Prostate gland (tissue), 2 donors: ENCODE data around the gene OTX1. TPM values are rescaled to one million over a fixed set of nuclear protein-coding genes. Genes with fewer than 3 reads are reported as not detected.

ENCODE experiments used
- DNase-seq: peaks from one replicate; pipeline ENCODE4 v3.0.0-alpha.2; 2019; ENCODE audit warnings: low spot score
- H3K27ac ChIP-seq, 2 donors: fragments of 200-600 bp; sonication (generic); 2 replicates each; pipeline ENCODE4 v1.5.1; 2017 to 2019
- H3K27me3 ChIP-seq: fragments of 200-600 bp; sonication (generic); replicated peaks from 2 replicates; pipeline ENCODE4 v1.5.1; 2019; ENCODE audit not compliant: insufficient read depth
- H3K36me3 ChIP-seq, 2 donors: fragments of 200-600 bp; sonication (generic); 1 replicate in 1 of 2; 2 replicates in 1 of 2; pipeline versions ENCODE4 v1.5.1 to v1.8.1; 2017 to 2019
- H3K4me1 ChIP-seq: fragments of 200-600 bp; sonication (generic); replicated peaks from 2 replicates; pipeline ENCODE4 v1.5.1; 2019
- H3K4me3 ChIP-seq, 2 donors: fragments of 200-600 bp; sonication (generic); 2 replicates each; pipeline ENCODE4 v1.5.1; 2017 to 2019
- H3K9me3 ChIP-seq: fragments of 200-600 bp; sonication (generic); 2 replicates; pipeline ENCODE4 v1.5.1; 2017
- POLR2A ChIP-seq: fragments of 450-650 bp; IDR thresholded peaks from one replicate; pipeline ENCODE4 v1.6.1; 2016; ENCODE audit warnings: antibody characterized with exemption, mild to moderate bottlenecking
- POLR2AphosphoS5 ChIP-seq: sonication (generic); formaldehyde crosslinking; IDR thresholded peaks from one replicate; pipeline ENCODE4 v1.6.1; 2017; ENCODE audit warnings: antibody characterized with exemption
- WGBS: methylation state at CpG from one replicate; pipeline ENCODE4 v1.1.5; 2018; 5-methylcytosine and 5-hydroxymethylcytosine counted together
- intact Hi-C: fragments of 100-400 bp; cut with DNase I; formaldehyde crosslinking; loops from one replicate; pipeline ENCODE4 v1.14.2; 2022
- total RNA-seq, 2 donors: library from RNA; depleted of rRNA; stranded (reverse); fragments of >200 nt; gene quantifications; one replicate each; pipeline ENCODE4 v1.1.0, GENCODE V29; 2016
- TF ChIP-seq, protein P1 (sequence below), 4 experiments: fragments of 200-600 bp in 2 of 4; fragments of 450-650 bp in 2 of 4; sonication (generic) in 2 of 4; IDR thresholded peaks; 1 replicate in 3 of 4; 2 replicates in 1 of 4; pipeline ENCODE4 v1.5.1; 2016 to 2019; ENCODE audit warnings: antibody characterized with exemption in 4 of 4, mild to moderate bottlenecking in 2 of 4, moderate library complexity in 2 of 4

Gene OTX1
- total RNA-seq, 2 donors from 2014 or later: 2.0 to 2.2 TPM

DNA sequence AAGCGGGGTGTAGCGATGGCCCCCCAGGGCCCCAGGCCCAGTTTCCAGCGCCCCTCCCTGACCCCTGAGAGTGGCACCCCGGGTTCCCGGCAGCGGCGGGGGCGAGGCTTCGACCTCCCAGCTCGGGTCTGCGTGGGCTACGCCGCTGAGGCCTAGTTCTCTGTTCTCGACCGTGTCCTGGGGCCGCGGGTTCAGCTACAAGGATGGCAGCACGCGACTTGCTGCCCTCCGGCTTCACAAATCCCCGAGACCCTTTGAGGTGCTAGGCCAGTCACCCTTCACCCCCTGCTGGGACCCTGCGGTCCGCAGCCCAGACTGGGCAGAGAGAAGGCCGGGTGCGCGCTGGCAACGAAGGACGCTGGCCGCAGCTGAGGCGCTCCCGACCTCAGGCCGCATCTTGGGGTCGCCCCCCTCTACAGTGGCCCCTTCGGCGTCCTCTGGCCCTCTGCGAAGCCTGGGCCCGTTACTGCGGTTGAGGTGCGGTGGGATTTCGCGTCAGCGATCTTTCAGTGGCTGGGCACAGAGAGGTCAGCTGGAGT, 1.2 kb downstream of the OTX1 start:
- H3K27me3 ChIP-seq: peaks cover 47% of the 10 kb centered on the region
- H3K27ac ChIP-seq: no peak overlapping the region
- TF ChIP-seq POLR2A (no peak), POLR2AphosphoS5 (no peak)
- TF ChIP-seq, protein P1, sequence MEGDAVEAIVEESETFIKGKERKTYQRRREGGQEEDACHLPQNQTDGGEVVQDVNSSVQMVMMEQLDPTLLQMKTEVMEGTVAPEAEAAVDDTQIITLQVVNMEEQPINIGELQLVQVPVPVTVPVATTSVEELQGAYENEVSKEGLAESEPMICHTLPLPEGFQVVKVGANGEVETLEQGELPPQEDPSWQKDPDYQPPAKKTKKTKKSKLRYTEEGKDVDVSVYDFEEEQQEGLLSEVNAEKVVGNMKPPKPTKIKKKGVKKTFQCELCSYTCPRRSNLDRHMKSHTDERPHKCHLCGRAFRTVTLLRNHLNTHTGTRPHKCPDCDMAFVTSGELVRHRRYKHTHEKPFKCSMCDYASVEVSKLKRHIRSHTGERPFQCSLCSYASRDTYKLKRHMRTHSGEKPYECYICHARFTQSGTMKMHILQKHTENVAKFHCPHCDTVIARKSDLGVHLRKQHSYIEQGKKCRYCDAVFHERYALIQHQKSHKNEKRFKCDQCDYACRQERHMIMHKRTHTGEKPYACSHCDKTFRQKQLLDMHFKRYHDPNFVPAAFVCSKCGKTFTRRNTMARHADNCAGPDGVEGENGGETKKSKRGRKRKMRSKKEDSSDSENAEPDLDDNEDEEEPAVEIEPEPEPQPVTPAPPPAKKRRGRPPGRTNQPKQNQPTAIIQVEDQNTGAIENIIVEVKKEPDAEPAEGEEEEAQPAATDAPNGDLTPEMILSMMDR (IDR thresholded peaks at IDR 0.05): no peak
- 73% methylated on average over 42 of the region's 42 CpGs for WGBS
- H3K4me1 ChIP-seq: no peaks in the 10 kb centered on the region
- H3K4me3 ChIP-seq: peak overlapping the region; percentile 30 to 49
- H3K36me3 ChIP-seq: no peaks in the 10 kb centered on the region
- H3K9me3 ChIP-seq: no peaks in the 10 kb centered on the region
- intact Hi-C loops: no loop called here
- DNase-seq: no peak

DNA sequence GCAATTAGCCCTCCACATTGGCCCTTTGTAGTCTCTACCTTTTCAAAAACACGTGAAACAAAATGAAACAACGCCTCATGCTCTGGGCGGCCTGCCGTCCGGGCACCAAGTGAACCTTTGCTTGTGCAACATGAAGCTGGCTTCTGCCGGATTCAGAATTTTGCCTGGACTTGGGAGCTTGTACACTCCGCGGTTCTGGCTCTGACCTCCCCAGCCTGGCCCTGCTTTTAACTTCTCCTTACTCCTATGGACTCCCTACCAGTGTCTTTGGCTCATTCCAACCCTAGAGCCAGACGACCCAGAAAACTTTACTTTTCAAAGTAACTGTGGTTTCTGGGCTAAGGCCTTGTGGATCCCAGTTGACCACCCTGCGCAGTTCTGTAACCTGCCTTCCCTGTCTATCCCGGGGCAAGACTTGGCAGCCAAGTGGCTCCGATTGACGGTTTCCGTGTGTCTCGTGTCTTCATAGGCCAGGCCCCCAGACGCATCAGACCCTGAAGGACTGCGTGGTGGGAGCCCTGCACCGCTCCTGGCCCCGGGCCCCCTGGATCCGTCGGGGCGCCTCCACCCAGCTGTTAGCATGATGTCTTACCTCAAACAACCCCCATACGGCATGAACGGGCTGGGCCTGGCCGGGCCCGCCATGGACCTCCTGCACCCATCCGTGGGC, 1.9 kb downstream of the OTX1 start:
- Histone ChIP-seq H3K27me3 (peaks cover 47% of the 10 kb centered on the region), H3K36me3 (no peaks in the 10 kb centered on the region), H3K27ac (no peak overlapping the region), H3K4me3 (no peak overlapping the region), H3K4me1 (no peaks in the 10 kb centered on the region), H3K9me3 (no peaks in the 10 kb centered on the region)
- 69% methylated on average over 19 of the region's 27 CpGs for WGBS
- TF ChIP-seq POLR2AphosphoS5 (no peak), POLR2A (no peak)
- TF ChIP-seq, protein P1 (IDR thresholded peaks at IDR 0.05): no peak
- intact Hi-C loops: no loop called here
- no peak for DNase-seq

DNA sequence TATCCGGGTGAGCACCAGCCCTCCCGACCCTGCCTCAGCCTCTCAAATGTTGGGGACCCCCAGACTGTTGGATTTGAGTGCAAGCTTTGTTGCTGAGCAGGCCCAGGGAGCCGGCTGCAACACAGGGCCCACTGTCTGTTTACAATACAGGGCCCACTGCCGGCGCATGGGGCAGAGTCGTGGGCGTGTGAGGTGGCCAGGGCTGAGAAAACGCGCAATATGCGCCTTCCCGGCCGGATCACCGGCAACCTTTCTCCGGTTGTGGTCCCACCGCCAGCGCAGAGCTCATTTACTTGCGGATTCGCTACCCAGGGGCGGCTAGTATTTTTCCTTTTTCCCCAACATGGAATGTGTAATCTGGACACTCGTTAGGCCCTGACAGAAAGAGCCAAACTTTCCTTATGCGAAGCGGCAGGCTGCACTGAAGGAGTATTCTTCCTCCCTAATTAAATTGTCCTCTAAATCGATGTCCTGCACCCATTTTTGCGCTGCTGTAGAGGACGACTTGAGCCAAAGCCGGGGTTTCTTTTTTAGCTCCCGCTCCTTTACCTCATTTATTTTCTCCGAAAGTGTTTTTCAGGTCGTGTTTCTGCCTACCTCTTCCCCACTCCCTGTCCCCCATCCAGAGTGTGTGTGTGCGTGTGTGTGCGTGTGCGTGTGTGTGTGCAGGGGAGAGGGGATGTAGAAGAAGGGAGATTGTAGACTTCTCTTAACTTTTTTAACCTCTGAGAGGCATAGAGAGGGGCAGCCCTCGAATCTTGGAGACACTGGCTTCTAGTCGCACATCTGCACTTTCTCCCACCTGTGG, 2.7 kb downstream of the OTX1 start:
- H3K4me3 ChIP-seq: no peak overlapping the region
- TF ChIP-seq POLR2AphosphoS5: no peak
- no peak for TF ChIP-seq POLR2A
- TF ChIP-seq, protein P1 (IDR thresholded peaks at IDR 0.05): no peak
- H3K36me3 ChIP-seq: no peaks in the 10 kb centered on the region
- intact Hi-C loops: no loop called here
- DNase-seq: no peak
- no peak overlapping the region for H3K27ac ChIP-seq
- no peaks in the 10 kb centered on the region for H3K9me3 ChIP-seq
- WGBS: 63% methylated on average over 34 of the region's 34 CpGs
- H3K27me3 ChIP-seq: peaks cover 41% of the 10 kb centered on the region
- H3K4me1 ChIP-seq: no peaks in the 10 kb centered on the region

DNA sequence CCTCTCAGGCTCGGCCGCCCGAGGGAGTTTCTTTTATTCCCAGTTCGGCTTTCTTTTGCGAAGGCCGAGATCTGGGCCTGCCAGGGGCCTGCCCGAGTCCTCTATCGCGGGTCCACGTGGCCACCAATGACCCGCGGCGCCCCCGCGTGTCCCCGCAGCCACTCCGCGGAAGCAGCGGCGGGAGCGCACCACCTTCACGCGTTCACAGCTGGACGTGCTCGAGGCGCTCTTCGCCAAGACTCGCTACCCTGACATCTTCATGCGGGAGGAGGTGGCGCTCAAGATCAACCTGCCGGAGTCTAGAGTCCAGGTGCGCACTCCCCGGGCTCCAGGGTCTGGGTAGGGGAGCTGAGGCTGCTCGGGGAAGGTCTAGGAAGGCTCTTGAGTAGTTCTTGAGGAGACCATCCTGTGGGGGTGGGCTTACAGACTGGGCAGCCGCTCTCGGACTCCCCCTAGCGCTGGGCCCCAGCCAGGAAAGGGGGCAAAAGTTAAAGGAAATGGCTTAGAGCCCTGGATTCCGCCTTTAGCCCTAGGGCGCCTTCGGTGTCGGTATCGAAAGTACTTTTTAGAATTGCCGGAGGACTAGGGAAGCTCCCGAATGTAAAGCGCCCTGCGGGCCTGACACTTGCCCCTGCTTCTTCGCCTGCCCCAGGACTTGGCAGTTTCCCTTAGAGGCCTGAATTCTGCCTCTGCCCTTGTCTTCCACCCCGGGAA, 3.4 kb downstream of the OTX1 start:
- H3K4me1 ChIP-seq: no peaks in the 10 kb centered on the region
- H3K36me3 ChIP-seq: no peaks in the 10 kb centered on the region
- intact Hi-C loops: no loop called here
- peak; percentile 3 for DNase-seq
- no peak overlapping the region for H3K4me3 ChIP-seq
- H3K9me3 ChIP-seq: no peaks in the 10 kb centered on the region
- H3K27ac ChIP-seq: no peak overlapping the region
- WGBS: 10% methylated on average over 48 of the region's 48 CpGs
- H3K27me3 ChIP-seq: peaks cover 41% of the 10 kb centered on the region
- TF ChIP-seq POLR2A (no peak), POLR2AphosphoS5 (no peak)
- TF ChIP-seq, protein P1 (IDR thresholded peaks at IDR 0.05): no peak
